Measurements from ENCODE around the gene LIF.
A peak's percentile ranks its signal among the peaks of the same experiment; 100 is the strongest.

The LIF gene

DNA sequence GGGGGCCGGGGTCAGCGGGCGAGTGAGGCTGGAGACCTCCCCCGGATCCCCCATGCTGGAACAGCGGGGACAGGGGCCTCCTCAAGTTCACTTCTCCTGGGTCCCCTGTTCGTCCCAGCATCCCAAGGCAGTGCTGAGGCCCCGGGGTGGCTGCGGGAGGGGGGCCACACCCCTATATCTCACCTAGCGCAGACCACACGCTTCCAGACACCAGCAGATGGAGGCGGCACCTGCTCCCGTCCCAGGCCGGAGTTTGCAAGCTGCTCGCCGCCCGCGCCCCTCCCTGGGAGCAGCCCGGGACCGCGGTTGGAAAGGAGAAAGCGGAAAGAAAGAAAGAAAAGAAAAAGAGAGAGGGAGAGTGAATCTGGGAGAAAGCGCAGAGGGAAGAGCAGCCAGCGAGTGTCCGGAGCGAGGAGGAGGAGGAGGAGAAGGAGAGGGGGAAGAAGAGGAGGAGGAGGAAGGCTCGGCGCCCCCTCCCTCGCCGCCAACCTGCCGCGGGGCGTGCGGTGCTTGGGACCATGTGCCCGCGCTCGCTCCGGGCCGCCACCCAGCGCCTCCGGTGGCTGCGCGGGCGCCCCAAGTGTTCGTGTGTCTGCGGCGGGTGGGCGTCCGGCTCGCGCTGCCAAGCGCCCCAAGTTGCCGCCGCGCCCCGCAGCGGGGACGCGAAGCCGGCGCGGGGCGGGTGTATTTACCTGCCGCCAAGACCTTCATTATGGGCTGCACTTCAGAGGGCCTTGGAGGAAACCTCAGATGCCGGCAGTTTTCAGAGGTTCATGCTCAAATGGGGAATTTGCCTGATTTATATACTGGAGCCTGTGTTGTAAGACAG lies at the start of gene LIF:
Gene LIF (minus strand): TSS at position 775 of the 829 bp plus-strand sequence. CDS start 64 bp downstream, at position 711.
- no peak for DNase-seq

DNA sequence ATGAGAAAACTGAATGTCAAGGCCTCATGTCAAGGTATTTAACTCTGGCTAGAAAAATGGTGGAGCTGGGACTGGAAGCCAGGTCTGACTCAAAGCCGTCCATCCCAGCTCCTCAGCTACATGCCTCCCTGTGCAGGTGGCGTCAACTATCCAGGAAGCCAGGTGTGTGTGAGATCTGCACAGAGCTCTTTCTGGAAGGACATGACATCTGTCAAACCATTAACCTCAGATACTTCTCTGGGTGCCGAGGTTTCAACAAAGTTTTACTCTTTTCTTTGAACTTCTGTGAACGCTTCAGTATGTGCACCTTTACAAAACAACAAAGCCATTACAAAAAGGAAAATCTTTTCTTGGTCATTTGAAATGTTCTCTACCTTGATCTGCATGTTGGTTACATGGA lies 49.8 kb upstream of the LIF start:
- DNase-seq = no peak

DNA sequence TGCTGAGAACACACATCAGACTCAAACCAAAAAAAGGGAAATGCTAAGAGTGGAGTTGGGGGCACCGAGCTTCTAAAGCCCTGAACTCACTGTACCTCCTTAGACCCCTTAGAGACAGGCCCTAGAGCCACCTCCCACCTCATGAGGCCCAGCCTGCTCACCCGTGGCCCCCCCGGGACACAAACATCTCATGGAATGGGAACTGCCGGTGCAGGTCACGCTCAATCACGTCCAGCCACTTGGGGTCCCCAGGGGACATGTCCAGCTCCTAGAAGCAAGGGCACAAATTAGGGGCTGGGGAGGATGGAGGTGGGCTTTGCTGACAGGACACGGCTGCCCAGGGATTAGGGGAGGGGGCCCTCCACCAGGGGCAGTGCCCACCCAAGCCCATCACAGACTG lies 49.0 kb upstream of the LIF start:
- DNase-seq = no peak

DNA sequence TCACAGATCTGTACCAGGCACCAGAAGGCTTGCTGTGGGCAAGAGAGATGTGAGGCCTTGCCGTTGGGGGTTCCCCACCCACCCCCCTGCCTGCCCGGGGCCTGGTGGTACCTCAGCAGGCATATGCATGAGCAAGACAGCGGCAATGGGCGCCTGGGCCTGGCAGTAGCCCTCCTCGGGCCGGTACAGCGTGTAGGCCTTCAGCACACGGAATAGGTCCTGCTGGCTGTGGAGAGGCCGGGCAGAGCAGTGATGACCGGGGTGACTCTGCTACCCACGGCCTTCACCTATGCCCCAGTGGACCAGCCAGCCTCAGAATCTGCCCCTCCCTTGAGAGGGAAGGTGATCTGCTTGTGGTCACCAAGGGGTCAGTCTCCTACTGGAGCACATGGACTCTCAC lies 48.3 kb upstream of the LIF start:
- DNase-seq = no peak

DNA sequence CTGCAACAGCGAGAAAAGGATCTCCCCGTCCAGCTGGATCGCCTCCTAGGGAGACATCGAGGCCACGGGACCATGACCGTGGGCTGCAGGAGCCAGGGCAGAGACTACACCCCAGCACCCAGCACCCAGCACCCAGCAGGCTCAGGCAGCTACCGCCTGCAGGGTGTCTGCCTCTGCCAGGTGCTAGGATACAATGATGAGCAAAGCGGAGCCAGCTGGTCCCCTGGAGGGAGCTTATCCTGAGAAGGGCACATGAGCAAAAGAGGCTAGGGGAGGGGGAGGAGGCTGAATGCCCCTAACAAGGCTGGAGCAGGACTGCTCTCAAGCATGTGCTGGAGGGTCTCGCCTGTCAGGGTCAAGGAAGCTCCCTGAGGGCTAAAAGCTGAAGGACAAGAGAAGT lies 47.5 kb upstream of the LIF start:
- DNase-seq = no peak

DNA sequence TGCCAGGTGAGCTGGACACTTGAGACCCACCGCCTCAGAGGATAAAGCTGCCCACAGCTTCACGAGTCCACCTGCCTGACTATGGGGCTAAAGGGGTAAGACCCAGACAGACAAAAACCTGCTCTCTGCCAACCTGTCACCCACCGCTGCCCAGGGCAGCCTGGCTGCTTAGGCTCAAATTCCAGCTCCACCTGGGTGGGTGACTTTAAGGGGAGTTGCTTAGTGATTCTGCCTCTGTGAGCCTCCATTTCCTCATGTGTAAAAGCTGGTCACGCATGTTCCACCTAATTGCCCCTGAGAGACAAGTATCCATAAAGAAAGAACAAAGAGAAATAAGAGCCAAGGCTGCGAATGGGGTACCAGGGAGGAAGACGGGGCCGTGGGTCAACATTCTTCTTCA lies 46.5 kb upstream of the LIF start:
- DNase-seq = no peak

DNA sequence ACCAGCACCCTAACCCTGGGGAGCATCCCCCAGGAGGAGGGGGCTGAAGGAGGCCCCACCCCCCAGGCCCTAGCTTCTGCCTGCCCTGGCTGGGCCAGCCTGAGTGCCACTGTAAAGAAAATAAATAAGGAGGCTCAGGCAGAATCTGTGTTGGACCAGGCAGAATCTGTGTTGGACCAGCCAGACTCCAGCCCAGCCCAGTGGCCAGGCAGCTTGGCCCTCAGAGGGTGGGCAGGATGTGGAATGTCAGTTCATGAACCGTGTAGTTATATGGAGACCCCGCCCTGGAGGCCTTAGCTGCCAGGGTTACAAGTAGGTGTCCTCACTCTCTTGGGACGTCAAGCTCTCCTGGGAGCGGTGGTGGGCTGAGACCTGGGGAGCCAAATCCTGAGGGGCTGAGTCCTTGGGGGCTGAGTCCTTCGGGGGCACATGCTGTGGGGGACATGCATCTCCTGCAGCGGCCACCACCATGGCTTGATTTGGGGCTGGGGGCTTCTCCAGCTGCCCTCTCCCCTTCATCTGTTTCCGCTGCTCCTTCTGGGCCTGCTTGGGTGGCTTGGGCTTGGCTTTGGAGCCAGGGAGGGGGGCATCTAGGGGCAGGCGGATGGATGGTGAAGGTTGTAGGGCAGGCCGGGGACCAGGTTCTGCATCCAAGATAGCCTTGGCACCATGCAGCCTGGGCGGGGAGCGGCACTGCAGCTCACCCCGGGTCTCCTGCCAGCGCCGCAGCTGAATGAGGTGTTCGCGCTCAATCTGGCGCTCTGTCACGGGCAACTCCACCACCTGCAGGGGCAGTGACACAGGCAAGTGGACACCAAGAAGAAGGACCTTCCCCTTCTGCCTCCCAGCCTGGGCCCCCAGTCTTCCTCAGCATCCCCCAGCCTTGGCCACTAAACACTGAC lies 45.8 kb upstream of the LIF start:
- DNase-seq = no peak

DNA sequence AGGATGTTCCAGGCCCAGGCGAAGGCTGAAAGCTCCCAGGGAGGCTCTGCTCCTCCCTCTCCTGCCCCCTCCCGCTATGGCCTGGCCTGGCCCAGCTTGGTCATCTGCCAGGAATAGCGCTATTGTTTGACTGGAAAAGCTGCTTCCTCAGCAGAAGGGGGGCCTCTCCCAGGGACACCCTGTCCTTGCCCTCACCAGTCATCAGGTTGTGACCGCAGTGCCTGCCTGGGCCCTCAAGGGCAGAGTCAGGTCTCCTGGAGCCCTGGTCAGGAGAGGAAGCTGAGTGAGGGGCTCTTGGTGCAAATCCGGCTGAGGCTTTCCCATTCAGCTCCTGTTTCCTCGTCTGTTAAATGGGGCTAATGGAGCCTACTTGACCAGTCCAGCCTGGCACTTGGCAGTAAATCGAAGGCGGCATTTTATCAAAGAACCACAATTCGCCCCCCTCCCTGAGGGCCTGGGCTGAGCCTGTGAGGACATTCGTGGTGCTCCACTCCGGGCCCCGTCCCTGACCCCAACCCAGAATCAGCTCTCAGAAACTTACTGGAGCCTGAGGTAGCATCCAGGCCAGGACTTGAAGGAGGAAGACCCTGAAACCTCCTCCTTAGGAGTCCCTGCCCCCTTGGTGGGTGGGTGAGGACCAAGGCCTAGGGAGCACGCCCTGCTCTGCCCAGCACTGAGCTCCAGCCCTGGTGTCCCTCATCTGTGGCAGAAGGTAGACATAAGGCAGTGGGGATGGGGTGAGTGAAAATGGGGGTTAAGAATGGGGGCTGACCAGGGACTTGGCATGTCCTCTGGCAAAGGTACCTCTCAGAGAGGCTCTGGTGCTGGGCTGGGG lies 44.7 kb upstream of the LIF start:
- DNase-seq = no peak

DNA sequence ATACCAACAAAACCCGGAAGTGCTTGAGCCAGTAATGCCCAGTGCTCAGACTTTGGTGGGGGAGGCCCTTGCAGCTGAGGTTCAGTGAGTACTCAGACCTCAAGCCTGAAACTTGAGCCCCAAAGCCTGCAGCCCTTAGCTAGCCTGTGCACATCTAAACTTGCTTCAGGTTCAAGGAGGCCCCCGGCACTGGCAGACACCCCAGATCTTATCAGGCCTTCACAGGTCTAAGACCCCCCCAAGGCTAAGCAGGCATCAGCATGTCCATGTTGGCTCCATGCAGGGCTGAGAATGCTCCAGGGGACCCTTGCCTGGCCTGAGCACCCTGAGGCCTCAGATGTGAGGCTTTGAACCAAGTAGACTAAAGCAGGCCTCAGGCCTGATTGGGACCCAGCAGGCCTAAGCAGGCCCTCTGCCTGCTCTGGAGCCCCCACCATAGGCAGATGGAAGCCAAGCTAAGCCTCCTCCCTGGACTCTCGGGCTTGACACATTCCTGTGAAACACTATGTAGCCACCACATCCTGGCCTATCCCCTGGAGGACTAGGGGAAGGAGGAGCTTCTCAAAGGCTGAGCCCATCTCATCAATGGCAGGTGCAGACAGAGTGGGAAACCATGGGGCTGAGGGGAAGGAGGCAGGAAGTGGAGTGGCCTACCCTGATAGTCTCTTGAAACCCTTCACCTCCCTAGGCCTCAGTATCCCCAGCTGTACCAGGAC lies 43.9 kb upstream of the LIF start:
- DNase-seq = no peak

DNA sequence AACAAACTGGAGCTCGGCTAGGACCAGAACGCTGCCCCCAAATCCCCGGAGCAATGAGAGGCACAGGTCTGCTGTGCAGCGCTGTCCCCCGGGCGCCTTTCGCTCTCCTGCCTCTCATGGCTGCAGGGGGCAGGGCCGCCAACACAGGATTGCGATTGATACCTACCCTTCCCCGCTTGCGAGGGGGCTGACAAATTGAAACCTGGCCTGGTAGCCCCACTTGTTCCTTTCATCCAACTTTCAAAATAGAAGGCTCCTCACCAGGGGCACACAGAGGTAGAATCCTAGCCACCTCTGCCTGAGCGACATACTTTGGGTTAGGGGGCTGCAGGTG lies 43.4 kb upstream of the LIF start:
- no peak for DNase-seq

DNA sequence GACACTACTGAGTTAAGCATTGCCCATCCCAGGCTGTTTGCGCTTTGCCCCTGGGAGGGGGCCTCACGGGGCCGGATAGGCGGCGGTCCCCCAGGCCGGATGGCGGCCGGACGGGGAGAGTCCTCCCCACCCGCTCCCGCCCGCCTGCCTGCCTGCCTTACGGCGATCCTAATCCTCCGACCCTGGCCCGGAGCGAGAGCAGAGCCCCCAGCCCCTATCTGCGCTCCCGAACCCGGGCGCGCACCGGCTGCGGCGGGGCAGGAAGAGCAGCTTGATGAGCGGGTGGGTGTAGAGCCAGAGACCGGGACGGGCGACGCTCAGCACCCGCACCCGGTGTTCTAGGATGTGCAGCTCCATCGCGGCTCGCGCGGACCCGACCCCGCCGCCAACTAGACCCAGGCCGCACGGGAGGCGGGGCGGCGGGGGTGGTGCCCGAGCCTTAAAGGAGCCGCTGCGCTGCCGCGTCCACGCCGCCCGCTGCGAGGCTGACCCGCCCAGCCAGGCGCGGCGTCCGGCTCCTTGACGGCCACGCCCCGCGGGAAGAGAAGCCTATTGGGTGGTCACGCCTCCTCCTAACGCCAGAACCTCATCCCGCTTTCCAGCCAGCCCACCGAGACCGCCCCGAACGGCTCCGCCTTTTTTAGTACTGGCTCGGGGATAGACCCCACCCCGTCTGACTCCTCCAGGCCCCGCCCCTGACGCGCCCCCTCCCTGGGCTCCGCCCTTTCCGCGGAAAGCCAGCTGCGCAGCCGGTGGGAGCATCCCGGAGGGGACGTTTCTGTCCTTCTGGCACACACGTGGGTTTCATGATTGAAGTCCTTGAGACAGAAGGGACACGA lies 42.8 kb upstream of the LIF start, which contains the start of gene CASTOR1:
Gene CASTOR1 (minus strand): TSS at position 365 of the 839 bp plus-strand sequence. CDS start 8 bp downstream, at position 357.
- peak; percentile 4 for DNase-seq

DNA sequence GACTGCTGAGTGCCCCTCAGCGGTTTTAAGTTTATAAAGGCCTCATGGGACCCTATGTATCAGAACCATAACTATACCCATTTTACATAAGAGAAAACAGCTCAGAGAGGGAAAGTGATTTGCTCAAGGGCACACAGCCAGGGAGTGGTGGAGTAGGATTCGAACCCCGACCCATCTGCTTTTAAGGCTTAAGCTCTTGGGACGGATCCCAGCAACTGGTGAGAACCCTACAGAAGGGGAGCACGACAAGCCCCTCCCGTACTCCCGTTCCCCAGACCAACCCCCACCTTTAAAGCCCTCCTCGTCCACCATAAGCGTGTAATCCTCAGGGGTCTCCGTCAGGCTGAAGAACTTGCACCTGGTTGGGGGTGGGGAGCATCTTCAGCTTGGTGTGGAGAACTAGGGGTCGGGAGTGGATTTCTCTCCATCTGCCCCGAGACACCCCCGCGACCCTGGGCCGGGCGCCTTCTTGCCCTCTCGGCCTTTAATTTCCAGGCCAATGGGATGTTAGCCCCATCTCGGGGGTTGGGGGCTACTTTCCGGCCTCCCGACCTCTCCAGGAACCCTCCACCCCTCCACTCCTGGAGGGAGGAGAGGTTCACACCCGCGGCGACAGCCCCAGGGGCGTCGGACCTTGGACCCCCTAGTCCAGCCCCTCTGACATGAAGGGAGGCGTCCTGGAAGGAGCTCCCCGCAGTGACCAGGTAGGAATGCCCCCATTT lies 42.0 kb upstream of the LIF start:
- DNase-seq = no peak

DNA sequence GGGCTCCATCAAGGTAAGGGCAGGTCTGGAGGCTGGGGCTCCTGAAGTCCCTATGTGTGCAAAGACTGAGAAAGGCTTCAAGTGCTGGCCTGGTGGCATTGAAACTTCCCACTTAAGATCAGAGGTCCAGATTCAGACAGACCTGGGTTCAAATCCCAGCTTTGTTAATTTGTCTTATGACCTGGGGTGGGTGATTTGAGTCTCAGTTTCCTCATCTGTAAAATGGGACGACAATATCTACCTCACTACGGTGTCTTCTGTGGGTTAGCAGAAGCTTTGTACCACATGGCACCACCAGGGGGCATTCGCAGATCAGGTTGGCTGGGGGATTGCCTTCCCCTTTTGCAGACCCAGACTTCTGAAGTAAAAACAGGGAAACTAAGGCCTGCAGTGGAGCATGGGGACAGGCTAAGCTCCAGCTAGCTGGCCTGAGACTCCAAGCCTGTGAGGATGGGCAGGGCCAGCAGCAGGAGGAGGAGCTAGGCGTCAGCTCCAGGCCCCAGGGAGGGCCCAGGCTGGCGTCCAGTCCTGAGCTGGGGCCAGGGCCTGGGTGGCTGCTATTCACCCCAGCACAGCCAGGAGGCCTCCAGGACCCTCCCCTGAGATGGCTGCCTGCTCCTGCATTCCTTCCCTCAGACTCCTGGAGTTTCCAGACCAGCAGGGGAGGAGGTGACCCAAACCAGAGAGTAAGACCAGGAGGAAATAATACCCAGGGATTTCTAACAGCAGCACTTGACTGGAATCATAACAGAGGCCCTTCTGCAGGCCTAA lies 41.3 kb upstream of the LIF start:
- peak; percentile 36 for DNase-seq

DNA sequence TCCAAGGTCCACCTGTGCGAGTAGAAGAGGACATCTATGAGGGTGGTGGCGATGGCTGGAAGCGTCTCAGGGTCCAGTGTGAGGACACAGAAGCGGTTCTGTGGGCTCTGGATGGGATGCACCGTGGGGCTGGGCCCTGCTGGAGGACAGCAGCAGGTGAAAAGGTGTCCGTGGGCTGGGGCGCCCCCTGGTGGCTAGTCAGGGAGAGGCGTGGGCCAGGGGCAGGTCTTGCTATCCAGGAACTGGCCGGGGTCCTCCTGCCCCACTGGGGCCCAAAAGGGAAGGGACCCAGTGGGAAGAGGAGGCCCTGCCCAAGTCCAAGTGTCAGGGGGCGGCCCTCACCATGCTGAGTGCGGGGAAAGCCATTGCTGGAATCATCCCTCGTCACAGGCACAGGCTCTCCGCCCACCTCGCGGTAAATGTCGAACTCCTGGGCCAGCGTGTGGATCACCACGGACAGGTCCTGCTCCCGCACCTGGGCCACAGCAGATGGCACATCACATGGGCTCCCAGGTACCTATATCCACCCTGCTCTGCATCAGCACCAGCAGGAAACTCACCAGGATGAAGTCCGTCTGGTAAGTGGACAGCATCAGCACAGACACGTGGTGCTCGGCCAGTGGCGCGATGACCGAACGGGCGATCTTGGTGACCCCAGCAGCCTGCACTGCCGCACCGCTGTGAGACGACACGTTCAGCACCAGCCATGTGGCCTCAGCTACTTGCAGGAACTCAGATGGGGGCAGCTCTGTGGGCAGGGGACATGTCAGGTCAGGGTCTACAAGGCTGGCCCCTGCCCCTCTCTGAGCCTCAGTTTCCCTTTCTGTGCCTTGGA lies 40.5 kb upstream of the LIF start:
- peak; percentile 51 for DNase-seq

DNA sequence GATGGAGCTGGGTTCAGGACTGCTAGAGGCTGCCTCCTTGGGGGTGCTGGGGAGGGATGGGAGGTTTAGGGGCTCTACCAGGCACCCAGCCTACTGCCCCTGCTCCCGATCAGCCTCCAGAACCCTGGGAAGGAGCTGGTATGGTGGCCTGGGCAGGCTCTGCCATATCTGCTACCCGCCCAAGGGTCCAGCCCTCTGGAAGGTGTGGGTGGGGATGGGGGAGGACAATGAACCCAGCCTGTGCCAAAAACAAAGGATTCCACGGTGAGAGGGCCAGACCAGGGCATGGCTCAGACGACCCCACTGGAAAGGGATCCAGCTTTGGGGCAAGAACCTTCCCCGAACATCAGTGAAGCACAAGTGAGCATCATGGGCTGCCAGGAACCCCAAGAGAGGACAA lies 39.8 kb upstream of the LIF start:
- no peak for DNase-seq

DNA sequence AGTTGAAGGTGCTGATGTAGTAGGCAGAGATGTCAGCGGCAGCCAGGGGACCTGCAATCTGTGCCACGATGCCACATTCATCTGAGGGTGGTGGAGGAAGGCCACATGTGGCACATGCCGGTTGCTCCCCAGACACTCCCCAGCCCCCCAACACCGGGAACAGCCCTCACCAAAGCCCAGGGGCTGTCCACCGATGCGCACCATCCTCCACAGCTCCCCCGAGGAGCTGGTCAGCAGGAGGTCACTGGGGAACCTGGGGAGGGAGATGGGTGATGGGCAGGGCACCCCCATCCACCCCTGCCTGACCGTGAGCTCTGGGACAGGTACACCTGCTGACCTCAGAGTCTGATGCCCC lies 39.3 kb upstream of the LIF start:
- DNase-seq = no peak

DNA sequence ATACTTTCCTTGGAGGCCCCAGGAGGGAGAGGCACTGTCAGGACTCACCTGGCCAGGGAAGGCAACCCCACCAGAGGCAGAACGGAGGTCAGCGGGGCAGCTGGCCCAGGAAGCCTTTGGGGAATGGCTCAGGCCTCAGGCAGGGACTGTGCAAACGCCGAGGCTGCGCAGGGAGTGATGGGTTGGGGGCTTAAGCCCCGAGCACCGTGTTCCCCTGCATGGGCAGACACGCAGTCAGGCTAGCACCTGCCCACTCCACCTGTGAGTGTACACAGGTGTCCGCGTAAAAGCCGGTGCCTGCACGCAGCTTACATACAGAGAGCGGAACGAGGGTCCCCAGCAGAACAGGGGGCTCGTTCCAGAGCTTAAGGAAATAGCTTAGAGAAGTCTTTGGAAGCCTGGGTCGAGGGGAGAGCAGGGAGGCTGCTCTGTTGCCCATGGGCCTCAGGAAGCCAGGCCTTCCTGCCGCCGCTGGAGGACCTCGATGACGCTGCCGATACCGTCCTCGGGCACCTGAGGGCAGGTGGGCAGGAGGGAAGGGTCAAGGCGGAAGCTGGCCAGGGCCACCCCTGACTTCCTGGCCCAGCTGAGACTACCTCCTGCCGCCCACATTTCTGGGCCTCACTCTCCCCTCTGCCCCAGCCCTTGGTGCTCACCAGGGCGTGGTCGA lies 38.8 kb upstream of the LIF start:
- DNase-seq = no peak

DNA sequence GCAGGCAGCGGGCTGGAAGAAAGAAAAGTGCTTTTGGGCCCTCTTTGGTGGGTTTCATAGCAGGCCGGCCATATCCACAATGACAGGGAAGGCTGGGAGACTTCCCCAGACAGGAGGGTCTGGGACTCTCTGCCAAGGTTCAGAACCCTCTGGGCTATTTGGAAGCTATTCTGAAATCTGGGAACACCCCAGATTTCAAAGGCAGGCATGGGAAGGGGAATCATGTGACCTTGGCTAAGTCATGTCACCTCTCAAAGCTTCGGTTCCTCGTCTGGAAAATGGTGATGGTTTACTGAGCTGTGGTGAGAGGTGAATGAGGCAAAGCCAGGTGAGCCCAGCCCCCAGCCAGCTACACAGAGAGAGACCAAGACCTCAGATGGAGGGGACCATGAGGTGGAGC lies 38.1 kb upstream of the LIF start:
- DNase-seq = no peak

DNA sequence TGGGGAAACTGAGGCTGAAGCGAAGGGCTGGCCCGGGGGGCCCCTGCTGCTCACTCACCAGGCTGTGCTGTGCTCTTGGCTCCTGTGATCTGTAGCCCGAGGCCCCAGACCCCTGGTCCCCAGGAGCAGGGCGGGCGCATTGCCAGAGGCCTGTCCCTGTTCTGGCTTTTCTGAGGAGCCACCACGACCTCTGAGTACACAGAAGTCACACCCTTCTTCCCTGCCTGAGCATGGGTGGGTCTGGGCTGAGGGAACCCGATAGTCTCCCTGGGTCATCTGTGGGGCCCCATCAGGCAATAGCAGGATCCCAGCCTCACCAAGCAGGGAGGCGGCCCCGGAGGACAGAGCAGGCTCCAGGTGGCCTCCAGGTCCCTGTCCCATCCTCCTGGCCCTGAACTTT lies 37.6 kb upstream of the LIF start:
- DNase-seq = no peak

Data from NK-92 treated with Interleukin-12 subunit alpha and Interleukin-12 subunit beta, amount 100 ng/mL, for 24 hours (cell line).